Fibroblast of skin of left quadriceps (primary cell): Measurements from ENCODE around the gene TMEM53.
"Not testable (repeated sequence)": the region's sequence is repeated elsewhere in the genome, so short reads cannot be mapped to it uniquely, and the experiment has no call there.

ENCODE experiments used
- DNase-seq, 2 experiments: peaks; one replicate each; pipeline ENCODE4 v3.0.0-alpha.2; 2013; ENCODE audit warnings: low read depth in 2 of 2

The TMEM53 gene

GRCh38 chr1:44674113-44675000 is at the start of gene TMEM53, which contains the start of gene ARMH1:
TSS of gene TMEM53 (minus strand) at chr1:44674481. CDS start at chr1:44674391, 90 bp downstream.
TSS of gene ARMH1 (plus strand) at chr1:44674714. CDS start at chr1:44689698, 14,984 bp downstream.
- peak; percentile 97 to 98 for DNase-seq

- DNase-seq: no peak
These were observed 49.4 kb upstream of the TMEM53 start for GRCh38 chr1:44723496-44724295.

GRCh38 chr1:44723064-44723463 is 48.8 kb upstream of the TMEM53 start:
- DNase-seq: no peak

- DNase-seq: peak; percentile 81
These were observed 47.4 kb upstream of the TMEM53 start for GRCh38 chr1:44721485-44722361.

- no peak for DNase-seq
These were observed 46.0 kb upstream of the TMEM53 start for GRCh38 chr1:44720281-44720680.

- DNase-seq: no peak
These were observed 45.0 kb upstream of the TMEM53 start for GRCh38 chr1:44719318-44719717.

GRCh38 chr1:44718091-44718490 is 43.8 kb upstream of the TMEM53 start:
- no peak for DNase-seq

- DNase-seq: no peak
These were observed 43.4 kb upstream of the TMEM53 start for GRCh38 chr1:44717653-44718052.

- DNase-seq: no peak
These were observed 42.9 kb upstream of the TMEM53 start for GRCh38 chr1:44717156-44717555.

- DNase-seq: peak in 1 of 2 experiments; percentile 46
These were observed 40.8 kb upstream of the TMEM53 start for GRCh38 chr1:44714944-44715571.

GRCh38 chr1:44714532-44714931 is 40.3 kb upstream of the TMEM53 start:
- no peak for DNase-seq

- no peak for DNase-seq
These were observed 39.1 kb upstream of the TMEM53 start for GRCh38 chr1:44713321-44713781.

GRCh38 chr1:44707959-44708831 is 33.9 kb upstream of the TMEM53 start:
- no peak for DNase-seq

GRCh38 chr1:44707112-44707881 is 33.0 kb upstream of the TMEM53 start:
- peak; percentile 78 for DNase-seq

- no peak for DNase-seq
These were observed 31.7 kb upstream of the TMEM53 start for GRCh38 chr1:44705938-44706337.

- DNase-seq: no peak
These were observed 31.2 kb upstream of the TMEM53 start for GRCh38 chr1:44705470-44705869.

- no peak for DNase-seq
These were observed 26.9 kb upstream of the TMEM53 start for GRCh38 chr1:44701141-44701573.

- no peak for DNase-seq
These were observed 26.3 kb upstream of the TMEM53 start for GRCh38 chr1:44700573-44700972.

- not testable (repeated sequence) for DNase-seq
These were observed 25.1 kb upstream of the TMEM53 start for GRCh38 chr1:44699375-44699774.
